Skeletal muscle satellite cell (primary cell): ENCODE data around the gene CEP57L1.
"Not testable (repeated sequence)": the region's sequence is repeated elsewhere in the genome, so short reads cannot be mapped to it uniquely, and the experiment has no call there.

ENCODE experiments used
- H3K27me3 ChIP-seq: 2 replicates; pipeline ENCODE4 v1.7.0; 2013; ENCODE audit warnings: low read length; ENCODE audit not compliant: control insufficient read depth, insufficient read depth
- H3K36me3 ChIP-seq: 2 replicates; pipeline ENCODE4 v1.7.0; 2013; ENCODE audit warnings: mild to moderate bottlenecking, control low read depth, low read length; ENCODE audit not compliant: insufficient read depth
- H3K4me1 ChIP-seq: 2 replicates; pipeline ENCODE4 v1.7.0; 2013; ENCODE audit warnings: low read length; ENCODE audit not compliant: control insufficient read depth, insufficient read depth
- H3K4me2 ChIP-seq: 2 replicates; pipeline ENCODE4 v1.7.0; 2013; ENCODE audit warnings: mild to moderate bottlenecking, low read length
- H3K4me3 ChIP-seq: 2 replicates; pipeline ENCODE4 v1.7.0; 2013; ENCODE audit warnings: low read length
- H3K9ac ChIP-seq: 2 replicates; pipeline ENCODE4 v1.7.0; 2013; ENCODE audit warnings: mild to moderate bottlenecking, low read depth, low read length, moderate library complexity
- H3K9me3 ChIP-seq: replicated peaks from 2 replicates; pipeline ENCODE4 v1.7.0; 2013; ENCODE audit warnings: mild to moderate bottlenecking, control low read depth, low read length

CEP57L1 gene

DNA sequence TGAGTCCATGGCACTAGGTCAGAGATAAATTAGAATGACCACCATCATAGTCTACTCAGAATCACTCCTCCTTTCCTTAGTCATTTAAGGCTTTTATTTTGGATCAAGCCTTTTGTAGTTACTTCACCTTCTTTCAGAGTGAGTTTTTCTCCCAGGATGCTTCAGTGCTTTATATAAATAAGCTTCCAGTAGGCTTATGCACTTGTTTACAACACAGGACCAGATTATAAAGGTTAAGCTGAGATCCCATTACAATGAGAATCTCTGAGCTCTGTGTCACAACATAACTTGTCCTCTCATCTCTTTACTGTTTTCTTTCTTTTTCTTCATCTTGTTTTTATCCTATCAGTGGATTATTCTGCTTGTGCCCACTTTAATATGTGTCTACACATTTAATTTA, 47.9 kb downstream of the CEP57L1 start:
- no peak overlapping the region for H3K9ac ChIP-seq
- H3K9me3 ChIP-seq = no peaks in the 10 kb centered on the region
- H3K4me2 ChIP-seq = no peak overlapping the region
- no peaks in the 10 kb centered on the region for H3K27me3 ChIP-seq
- peaks cover 5% of the 10 kb centered on the region for H3K4me1 ChIP-seq
- H3K4me3 ChIP-seq = no peak overlapping the region
- no peaks in the 10 kb centered on the region for H3K36me3 ChIP-seq

GRCh38 chr6:109148251-109148650, 52.9 kb downstream of the CEP57L1 start:
- H3K36me3 ChIP-seq, H3K4me3 ChIP-seq, H3K27me3 ChIP-seq, H3K9me3 ChIP-seq, H3K9ac ChIP-seq, H3K4me2 ChIP-seq, H3K4me1 ChIP-seq: not testable (repeated sequence)

GRCh38 chr6:109148716-109149115, 53.4 kb downstream of the CEP57L1 start:
- H3K9ac ChIP-seq, H3K36me3 ChIP-seq, H3K9me3 ChIP-seq, H3K4me3 ChIP-seq, H3K4me2 ChIP-seq, H3K27me3 ChIP-seq, H3K4me1 ChIP-seq: not testable (repeated sequence)

GRCh38 chr6:109153752-109154151, 58.4 kb downstream of the CEP57L1 start:
- no peaks in the 10 kb centered on the region for H3K27me3 ChIP-seq
- no peaks in the 10 kb centered on the region for H3K4me1 ChIP-seq
- H3K36me3 ChIP-seq = peaks cover 18% of the 10 kb centered on the region
- H3K4me3 ChIP-seq = no peak overlapping the region
- no peaks in the 10 kb centered on the region for H3K9me3 ChIP-seq
- no peak overlapping the region for H3K9ac ChIP-seq
- no peak overlapping the region for H3K4me2 ChIP-seq

DNA sequence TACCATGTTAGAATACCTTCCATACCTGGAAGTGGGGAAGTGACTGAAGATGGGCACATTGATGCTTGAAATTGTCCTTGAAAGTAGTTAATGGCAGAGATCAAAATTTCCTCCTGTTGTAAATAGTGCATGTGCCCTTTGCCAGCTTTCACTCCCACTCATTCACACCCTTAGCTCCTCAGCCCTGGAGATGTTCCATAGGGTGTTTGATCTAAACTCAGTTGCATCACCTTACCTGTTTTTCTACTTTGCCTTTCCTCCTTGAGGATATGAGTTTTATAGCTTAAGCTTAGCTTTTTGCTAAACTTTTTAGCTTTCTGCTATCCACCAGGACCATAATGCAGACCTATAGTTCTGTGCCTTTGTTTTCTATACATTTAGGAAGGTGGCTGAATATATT, 69.0 kb downstream of the CEP57L1 start:
- H3K4me2 ChIP-seq = no peak overlapping the region
- no peaks in the 10 kb centered on the region for H3K9me3 ChIP-seq
- H3K4me1 ChIP-seq = no peaks in the 10 kb centered on the region
- no peak overlapping the region for H3K9ac ChIP-seq
- peaks cover 13% of the 10 kb centered on the region for H3K36me3 ChIP-seq
- no peak overlapping the region for H3K4me3 ChIP-seq
- H3K27me3 ChIP-seq = no peaks in the 10 kb centered on the region

DNA sequence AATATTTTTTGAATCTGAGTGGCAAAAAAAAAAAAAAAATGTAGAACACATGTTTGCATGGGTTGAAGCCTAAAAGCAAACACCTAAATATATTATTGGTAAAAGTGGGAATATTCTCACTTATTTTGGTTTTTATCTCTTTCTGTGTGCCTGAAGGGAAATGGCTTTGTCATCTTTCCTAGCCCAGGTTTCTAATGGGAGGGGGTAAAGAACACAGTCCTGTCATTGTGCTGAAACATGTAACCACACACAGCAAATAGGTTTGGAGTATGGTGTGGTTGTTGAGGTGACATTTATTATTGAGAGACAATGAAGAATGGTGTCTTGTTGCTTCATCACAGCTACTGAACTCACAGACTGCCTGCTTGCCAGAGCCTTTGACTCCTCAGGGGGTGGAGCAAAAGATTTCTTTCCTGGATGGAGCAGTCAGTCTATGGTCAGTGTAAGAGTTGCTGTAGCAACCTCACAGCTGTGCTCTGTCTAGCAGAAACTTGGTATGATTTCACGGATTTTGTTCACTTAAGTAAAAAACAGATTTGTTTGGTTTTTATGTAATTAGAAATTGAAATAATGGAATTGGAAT, 70.2 kb downstream of the CEP57L1 start:
- Histone ChIP-seq H3K9ac (no peak overlapping the region), H3K4me2 (no peak overlapping the region), H3K4me1 (no peaks in the 10 kb centered on the region), H3K9me3 (no peaks in the 10 kb centered on the region), H3K4me3 (no peak overlapping the region), H3K27me3 (no peaks in the 10 kb centered on the region), H3K36me3 (peaks cover 8% of the 10 kb centered on the region)

DNA sequence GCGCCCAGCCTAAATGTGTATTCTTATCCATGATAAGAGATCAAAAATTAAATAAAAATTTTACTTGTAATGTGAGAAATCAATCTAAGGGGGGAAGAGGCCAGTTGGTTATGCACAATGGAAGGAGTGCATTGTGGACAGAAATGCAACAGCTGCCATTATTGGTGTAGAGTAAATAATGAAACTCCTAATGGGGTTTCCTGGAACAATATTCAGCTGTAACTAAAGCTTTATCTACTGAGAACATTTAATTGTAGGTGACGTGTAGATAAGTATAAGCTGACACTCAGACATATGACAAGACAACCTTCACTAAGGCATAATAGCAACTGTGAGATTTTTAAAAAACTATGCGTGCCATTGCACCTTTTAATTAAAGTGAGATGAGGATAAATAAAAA, 71.4 kb downstream of the CEP57L1 start:
- H3K36me3 ChIP-seq = no peaks in the 10 kb centered on the region
- H3K9ac ChIP-seq = no peak overlapping the region
- no peak overlapping the region for H3K4me2 ChIP-seq
- H3K9me3 ChIP-seq = no peaks in the 10 kb centered on the region
- no peaks in the 10 kb centered on the region for H3K27me3 ChIP-seq
- H3K4me1 ChIP-seq = no peaks in the 10 kb centered on the region
- H3K4me3 ChIP-seq = no peak overlapping the region

- no peak overlapping the region for H3K4me3 ChIP-seq
- H3K4me2 ChIP-seq = no peak overlapping the region
- no peaks in the 10 kb centered on the region for H3K9me3 ChIP-seq
- H3K27me3 ChIP-seq = no peaks in the 10 kb centered on the region
- peaks cover 7% of the 10 kb centered on the region for H3K4me1 ChIP-seq
- H3K36me3 ChIP-seq = no peaks in the 10 kb centered on the region
- H3K9ac ChIP-seq = no peak overlapping the region
Observed at GRCh38 chr6:109167562-109167961, 72.3 kb downstream of the CEP57L1 start.

- Histone ChIP-seq H3K27me3 (no peaks in the 10 kb centered on the region), H3K36me3 (no peaks in the 10 kb centered on the region), H3K4me3 (no peak overlapping the region), H3K9me3 (no peaks in the 10 kb centered on the region), H3K4me2 (no peak overlapping the region), H3K4me1 (peaks cover 18% of the 10 kb centered on the region), H3K9ac (no peak overlapping the region)
Observed at GRCh38 chr6:109170333-109170732, 75.0 kb downstream of the CEP57L1 start.

- Histone ChIP-seq H3K4me2 (no peak overlapping the region), H3K27me3 (no peaks in the 10 kb centered on the region), H3K4me3 (no peak overlapping the region), H3K36me3 (no peaks in the 10 kb centered on the region), H3K4me1 (peaks cover 20% of the 10 kb centered on the region), H3K9ac (no peak overlapping the region), H3K9me3 (no peaks in the 10 kb centered on the region)
Observed at GRCh38 chr6:109172101-109172746, 76.9 kb downstream of the CEP57L1 start.

- H3K9ac ChIP-seq = no peak overlapping the region
- peaks cover 20% of the 10 kb centered on the region for H3K4me1 ChIP-seq
- no peaks in the 10 kb centered on the region for H3K9me3 ChIP-seq
- peak overlapping the region; percentile 33 for H3K4me2 ChIP-seq
- no peaks in the 10 kb centered on the region for H3K36me3 ChIP-seq
- H3K27me3 ChIP-seq = no peaks in the 10 kb centered on the region
- no peak overlapping the region for H3K4me3 ChIP-seq
Observed at GRCh38 chr6:109174916-109175315, 79.6 kb downstream of the CEP57L1 start.

DNA sequence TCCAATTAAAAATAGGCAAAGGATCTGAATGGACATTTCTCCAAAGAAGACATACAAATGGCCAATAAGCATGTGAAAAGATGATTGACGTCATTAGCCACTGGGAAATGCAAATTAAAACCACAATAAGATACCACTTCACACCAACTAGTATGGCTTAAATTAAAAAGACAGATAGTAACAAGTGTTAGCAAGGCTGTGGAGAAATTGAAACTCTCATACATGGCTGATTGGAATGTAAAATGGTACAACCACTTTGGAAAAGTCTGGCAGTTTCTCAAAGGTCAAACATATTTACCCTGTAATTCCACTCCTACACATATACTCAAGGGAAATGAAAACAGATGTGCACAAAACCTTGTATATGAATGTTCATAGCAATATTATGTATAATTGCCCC, 83.6 kb downstream of the CEP57L1 start:
- H3K4me3 ChIP-seq = no peak overlapping the region
- H3K9ac ChIP-seq = no peak overlapping the region
- H3K4me1 ChIP-seq = peaks cover 20% of the 10 kb centered on the region
- H3K27me3 ChIP-seq = peaks cover 6% of the 10 kb centered on the region
- no peak overlapping the region for H3K4me2 ChIP-seq
- no peaks in the 10 kb centered on the region for H3K9me3 ChIP-seq
- H3K36me3 ChIP-seq = no peaks in the 10 kb centered on the region
